Choroid plexus epithelial cell (primary cell): ENCODE measurements around the gene MIEN1.

Experiments
- DNase-seq: peaks from one replicate; pipeline ENCODE4 v3.0.0-alpha.2; 2010; ENCODE audit warnings: low read depth
- H3K4me3 ChIP-seq: 2 replicates; pipeline ENCODE4 v1.5.1; 2011; ENCODE audit warnings: low read depth, mild to moderate bottlenecking, control low read depth, low read length, moderate library complexity
- TF ChIP-seq, protein P1 (sequence below): conservative IDR thresholded peaks from 2 replicates; pipeline ENCODE4 v1.5.1; 2011; ENCODE audit warnings: low read depth, mild to moderate bottlenecking, control low read depth, inconsistent platforms, low read length, moderate library complexity

The MIEN1 gene

DNA sequence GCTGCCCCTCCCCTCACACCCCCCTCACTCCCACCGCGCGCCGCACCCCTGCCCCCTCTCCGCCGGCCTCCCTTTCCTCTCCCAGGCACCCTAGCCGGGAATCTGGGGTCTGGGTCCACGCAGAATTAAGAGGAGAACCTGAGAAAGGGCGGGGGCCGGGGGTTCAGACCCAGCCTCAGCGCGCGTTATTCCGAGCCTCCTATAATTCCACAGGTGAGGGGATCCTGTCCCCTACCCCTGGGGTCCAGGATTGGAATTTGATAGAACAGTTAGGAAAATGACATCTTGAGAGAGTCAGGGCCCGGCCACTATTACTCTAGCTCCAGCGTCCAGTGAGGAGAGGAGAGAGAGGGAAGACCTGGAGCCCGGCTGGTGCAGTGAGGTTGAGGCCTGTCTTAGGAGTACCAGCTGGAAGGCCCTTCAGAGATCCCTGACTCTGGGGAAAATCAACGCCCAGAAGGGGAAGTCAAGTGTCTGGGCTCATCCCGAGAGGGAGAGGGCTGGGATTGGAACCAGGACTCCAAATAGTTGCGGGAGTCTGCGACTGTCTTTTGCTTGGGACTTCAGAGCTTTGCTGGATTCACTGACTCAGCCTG lies 24.7 kb upstream of the MIEN1 start:
- H3K4me3 ChIP-seq: peak overlapping the region; percentile 70
- TF ChIP-seq, protein P1, sequence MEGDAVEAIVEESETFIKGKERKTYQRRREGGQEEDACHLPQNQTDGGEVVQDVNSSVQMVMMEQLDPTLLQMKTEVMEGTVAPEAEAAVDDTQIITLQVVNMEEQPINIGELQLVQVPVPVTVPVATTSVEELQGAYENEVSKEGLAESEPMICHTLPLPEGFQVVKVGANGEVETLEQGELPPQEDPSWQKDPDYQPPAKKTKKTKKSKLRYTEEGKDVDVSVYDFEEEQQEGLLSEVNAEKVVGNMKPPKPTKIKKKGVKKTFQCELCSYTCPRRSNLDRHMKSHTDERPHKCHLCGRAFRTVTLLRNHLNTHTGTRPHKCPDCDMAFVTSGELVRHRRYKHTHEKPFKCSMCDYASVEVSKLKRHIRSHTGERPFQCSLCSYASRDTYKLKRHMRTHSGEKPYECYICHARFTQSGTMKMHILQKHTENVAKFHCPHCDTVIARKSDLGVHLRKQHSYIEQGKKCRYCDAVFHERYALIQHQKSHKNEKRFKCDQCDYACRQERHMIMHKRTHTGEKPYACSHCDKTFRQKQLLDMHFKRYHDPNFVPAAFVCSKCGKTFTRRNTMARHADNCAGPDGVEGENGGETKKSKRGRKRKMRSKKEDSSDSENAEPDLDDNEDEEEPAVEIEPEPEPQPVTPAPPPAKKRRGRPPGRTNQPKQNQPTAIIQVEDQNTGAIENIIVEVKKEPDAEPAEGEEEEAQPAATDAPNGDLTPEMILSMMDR: no peak
- DNase-seq: no peak

DNA sequence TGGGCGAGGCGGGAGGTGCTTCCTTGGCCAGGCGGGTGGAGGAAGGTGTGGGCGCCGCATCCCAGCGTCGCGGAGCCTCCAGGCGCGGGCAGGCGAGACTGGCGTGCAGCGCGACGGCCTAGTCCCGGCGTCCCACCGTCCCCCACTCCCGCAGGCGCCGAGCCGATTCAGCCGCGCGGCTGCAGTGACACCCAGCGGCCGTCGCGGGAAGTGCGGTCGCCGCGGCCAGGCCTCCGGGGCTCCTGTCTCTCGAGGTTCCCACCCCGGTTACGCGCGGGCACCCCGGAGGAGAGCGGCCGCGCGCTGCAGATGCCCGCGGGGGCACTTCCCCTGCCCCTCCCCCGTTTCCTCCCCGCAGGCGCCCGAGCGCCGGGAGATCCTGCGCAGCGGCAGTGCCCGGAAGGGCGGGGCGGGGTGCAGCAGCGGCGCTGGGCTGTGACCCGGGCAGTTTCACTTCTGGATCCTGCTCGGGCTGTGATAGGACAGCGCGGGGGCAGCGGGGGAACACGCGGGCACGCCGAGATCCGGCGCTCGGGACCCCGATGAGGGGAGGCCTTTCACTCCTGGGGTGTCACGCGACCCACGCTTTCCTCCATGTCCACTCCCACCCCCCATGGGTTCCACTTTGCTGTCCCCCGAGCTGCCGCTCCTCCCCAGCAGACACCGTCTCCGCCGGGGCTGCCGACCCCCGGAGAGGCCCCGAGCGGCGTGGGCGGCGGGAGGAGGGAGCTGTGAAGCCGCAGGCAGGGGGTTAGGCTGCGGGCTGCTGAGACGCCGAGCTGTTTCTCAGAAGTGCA lies 24.0 kb upstream of the MIEN1 start:
- DNase-seq: peak; percentile 73
- TF ChIP-seq, protein P1: peak; percentile 58
- H3K4me3 ChIP-seq: peak overlapping the region; percentile 70

DNA sequence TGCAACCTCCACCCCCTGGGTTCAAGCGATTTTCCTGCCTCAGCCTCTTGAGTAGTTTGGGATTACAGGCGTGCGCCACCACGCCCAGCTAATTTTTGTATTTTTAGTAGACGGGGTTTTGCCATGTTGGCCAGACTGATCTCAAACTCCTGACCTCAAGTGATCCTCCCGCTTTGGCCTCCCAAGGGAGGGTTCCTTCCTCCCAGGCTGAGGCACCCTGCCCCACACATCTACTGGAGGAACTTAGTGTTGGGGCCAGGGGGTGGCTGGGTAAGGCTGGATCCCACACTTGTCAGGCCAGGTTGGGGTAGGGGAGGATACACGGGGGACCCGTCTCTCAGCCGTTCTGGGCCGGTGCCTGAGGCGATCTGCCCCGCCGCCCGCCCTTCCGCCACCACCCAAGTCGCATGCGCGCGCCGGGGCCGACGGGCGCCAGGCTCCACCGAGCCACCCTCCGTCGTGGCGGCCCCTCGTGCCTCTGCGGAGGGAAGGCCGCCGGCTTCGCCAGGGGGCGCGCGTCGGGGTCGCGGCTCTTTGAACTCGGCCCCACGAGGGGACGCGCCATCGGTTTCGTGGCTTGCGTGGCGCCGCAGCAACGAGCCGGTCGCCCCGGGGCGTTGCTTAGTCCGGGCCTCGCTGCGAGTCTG lies 23.3 kb upstream of the MIEN1 start:
- peak overlapping the region; percentile 70 for H3K4me3 ChIP-seq
- DNase-seq: no peak
- TF ChIP-seq, protein P1: no peak

- TF ChIP-seq, protein P1: no peak
- no peak for DNase-seq
- H3K4me3 ChIP-seq: no peak overlapping the region
Observed at GRCh38 chr17:39752241-39752881, 22.0 kb upstream of the MIEN1 start.

- no peak for DNase-seq
- no peak overlapping the region for H3K4me3 ChIP-seq
- TF ChIP-seq, protein P1: no peak
Observed at GRCh38 chr17:39751637-39752036, 21.3 kb upstream of the MIEN1 start.

DNA sequence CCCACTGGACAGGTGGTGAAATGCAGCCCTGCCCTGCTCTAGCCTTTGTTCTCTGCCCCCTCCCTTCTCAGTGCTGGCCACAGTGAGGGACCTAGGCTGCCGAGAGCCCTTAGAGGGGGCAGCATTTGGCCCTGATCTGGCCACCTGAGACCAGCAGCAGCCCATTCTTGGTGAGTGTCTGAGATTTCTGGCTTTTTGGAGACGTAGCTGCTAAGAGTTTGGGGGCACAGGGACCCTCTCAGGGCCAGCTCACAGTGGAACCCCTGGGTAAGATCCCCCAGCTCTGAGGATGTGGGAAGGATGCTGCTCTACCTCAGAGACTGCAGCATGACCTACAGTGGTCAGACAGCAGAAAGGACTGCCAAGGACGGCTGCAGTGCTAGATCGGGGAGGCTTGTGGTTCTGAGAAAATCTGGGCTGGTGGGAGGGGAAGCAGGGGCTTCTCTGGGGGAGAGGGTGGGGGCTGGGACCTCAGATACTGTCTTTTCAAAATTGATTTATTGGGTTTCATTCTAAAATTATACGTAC lies 20.7 kb upstream of the MIEN1 start:
- TF ChIP-seq, protein P1: no peak
- DNase-seq: no peak
- no peak overlapping the region for H3K4me3 ChIP-seq
